Measurements from ENCODE around the gene RTP5.
"Not testable (repeated sequence)": the region's sequence is repeated elsewhere in the genome, so short reads cannot be mapped to it uniquely, and the experiment has no call there.

RTP5 gene

DNA sequence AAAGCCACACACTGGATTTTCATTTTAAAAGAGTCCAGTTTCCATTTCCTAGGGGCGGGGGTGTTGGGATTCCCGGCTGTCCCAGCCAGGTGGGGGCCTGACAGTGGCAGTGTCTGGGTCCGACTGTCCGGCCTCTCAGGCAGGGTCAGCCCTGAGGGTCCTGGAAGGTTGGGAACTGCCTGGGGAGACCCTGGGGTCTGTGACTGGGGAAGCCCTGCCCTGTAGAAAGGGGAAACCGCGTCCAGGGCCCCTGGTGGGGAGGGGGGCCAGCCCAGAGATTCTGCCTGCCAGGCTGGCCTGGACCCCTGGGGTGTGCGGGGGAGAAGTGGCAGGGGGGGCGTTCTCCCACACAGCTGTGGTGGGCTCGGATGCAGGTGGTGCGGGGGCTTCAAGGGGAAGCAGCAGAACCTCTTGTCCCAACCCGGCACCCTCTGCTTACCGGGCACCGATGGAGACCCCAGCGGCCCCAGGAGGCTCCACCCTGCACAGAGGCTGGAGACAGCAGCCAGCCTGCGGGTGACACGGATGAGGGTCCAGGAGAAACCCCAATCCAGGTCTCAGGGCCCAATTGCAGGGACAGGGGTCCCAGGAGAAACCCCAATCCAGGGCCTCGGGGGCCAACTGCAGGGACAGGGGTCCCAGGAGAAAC, 4.9 kb downstream of the RTP5 start:
- peaks cover 12% of the 10 kb centered on the region for H3K9me3 ChIP-seq (ENCODE audit: control insufficient read depth, low read length)
- H3K36me3 ChIP-seq (ENCODE audit: control insufficient read depth, insufficient read depth, low read length), result no peaks in the 10 kb centered on the region
- no peaks in the 10 kb centered on the region for H3K4me1 ChIP-seq (ENCODE audit: control insufficient read depth, insufficient read depth, low read length, poor library complexity, severe bottlenecking)
- no peak overlapping the region for H3K27ac ChIP-seq (ENCODE audit: low read depth, low read length, severe bottlenecking)
- WGBS, 2 experiments (ENCODE audit: insufficient coverage in 2 of 2), result 96 to 97% methylated on average over 14 to 16 of the region's 17 CpGs
- no peak overlapping the region for H3K4me3 ChIP-seq (ENCODE audit: extremely low read depth, insufficient read depth, low read length, poor library complexity, severe bottlenecking)

GRCh38 chr2:241875754-241876527, 6.4 kb downstream of the RTP5 start:
- H3K27ac ChIP-seq (ENCODE audit: low read depth, low read length, severe bottlenecking); H3K36me3 ChIP-seq (ENCODE audit: control insufficient read depth, insufficient read depth, low read length); H3K4me1 ChIP-seq (ENCODE audit: control insufficient read depth, insufficient read depth, low read length, poor library complexity, severe bottlenecking); H3K4me3 ChIP-seq (ENCODE audit: extremely low read depth, insufficient read depth, low read length, poor library complexity, severe bottlenecking): not testable (repeated sequence)
- peaks cover 12% of the 10 kb centered on the region for H3K9me3 ChIP-seq (ENCODE audit: control insufficient read depth, low read length)
- WGBS, 2 experiments (ENCODE audit: insufficient coverage in 2 of 2), result 86% methylated on average over 5 to 6 of the region's 22 CpGs

DNA sequence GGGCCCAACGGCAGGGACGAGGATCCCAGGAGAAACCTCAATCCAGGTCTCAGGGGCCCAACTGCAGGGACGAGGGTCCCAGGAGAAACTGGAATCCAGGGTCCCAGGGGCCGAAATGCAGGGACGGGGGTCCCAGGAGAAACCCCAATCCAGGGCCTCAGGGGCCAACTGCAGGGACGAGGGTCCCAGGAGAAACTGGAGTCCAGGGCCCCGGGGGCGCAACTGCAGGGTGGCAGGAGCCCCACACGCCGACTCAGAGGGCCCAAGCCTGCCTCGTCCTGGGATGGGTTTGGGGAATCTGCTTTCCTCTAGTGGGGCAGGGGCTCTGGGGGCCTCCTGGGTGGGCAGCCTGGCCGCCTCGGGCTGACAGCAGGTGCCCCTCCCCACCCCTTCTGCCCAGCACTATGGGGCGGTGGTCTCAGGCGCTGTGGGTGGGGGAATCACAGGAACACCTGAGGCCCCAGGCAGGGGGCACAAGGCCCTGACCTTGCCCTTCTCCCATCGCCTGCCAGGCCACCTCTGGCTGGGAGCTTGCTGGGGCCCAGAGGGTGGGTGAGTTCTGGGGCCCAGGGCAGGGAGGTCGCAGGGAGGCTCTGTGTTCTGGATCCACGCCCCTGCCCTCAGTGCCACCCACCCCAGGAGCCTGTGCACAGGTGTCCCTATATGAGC, 7.1 kb downstream of the RTP5 start:
- no peaks in the 10 kb centered on the region for H3K36me3 ChIP-seq (ENCODE audit: control insufficient read depth, insufficient read depth, low read length)
- 81 to 85% methylated on average over 12 to 15 of the region's 18 CpGs for WGBS, 2 experiments (ENCODE audit: insufficient coverage in 2 of 2)
- H3K27ac ChIP-seq (ENCODE audit: low read depth, low read length, severe bottlenecking), result no peak overlapping the region
- no peak overlapping the region for H3K4me3 ChIP-seq (ENCODE audit: extremely low read depth, insufficient read depth, low read length, poor library complexity, severe bottlenecking)
- H3K4me1 ChIP-seq (ENCODE audit: control insufficient read depth, insufficient read depth, low read length, poor library complexity, severe bottlenecking), result peaks cover 3% of the 10 kb centered on the region
- peaks cover 12% of the 10 kb centered on the region for H3K9me3 ChIP-seq (ENCODE audit: control insufficient read depth, low read length)

DNA sequence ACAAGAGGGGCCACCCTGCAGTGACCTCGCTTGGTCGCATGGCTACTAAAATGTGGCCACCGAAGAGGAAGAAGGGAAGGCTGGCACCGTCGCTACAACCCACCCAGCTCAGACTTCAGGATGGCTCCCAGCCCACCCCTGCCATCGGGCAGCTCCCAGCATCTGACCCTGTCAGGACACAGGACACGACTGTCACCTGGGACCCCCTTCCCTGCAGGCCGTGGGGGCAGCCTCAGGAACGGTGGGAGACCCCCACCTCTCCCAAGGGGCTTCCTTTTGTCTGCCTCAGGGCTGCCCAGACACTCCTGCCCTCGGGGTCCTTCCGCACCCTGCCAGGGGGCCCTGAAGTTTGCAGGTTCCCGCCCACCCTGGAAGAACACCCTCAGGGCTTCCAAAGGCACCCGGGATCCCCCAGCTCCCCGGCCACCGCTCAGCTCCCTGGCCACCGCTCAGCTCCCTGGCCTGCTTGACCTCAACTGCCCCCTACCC, 7.7 kb downstream of the RTP5 start:
- 73 to 75% methylated on average over 7 to 13 of the region's 16 CpGs for WGBS, 2 experiments (ENCODE audit: insufficient coverage in 2 of 2)
- H3K4me3 ChIP-seq (ENCODE audit: extremely low read depth, insufficient read depth, low read length, poor library complexity, severe bottlenecking), result no peak overlapping the region
- H3K27ac ChIP-seq (ENCODE audit: low read depth, low read length, severe bottlenecking), result no peak overlapping the region
- H3K9me3 ChIP-seq (ENCODE audit: control insufficient read depth, low read length), result peaks cover 12% of the 10 kb centered on the region
- peaks cover 3% of the 10 kb centered on the region for H3K4me1 ChIP-seq (ENCODE audit: control insufficient read depth, insufficient read depth, low read length, poor library complexity, severe bottlenecking)
- no peaks in the 10 kb centered on the region for H3K36me3 ChIP-seq (ENCODE audit: control insufficient read depth, insufficient read depth, low read length)

- Histone ChIP-seq H3K36me3 (ENCODE audit: control insufficient read depth, insufficient read depth, low read length) (no peaks in the 10 kb centered on the region), H3K4me1 (ENCODE audit: control insufficient read depth, insufficient read depth, low read length, poor library complexity, severe bottlenecking) (peaks cover 3% of the 10 kb centered on the region), H3K9me3 (ENCODE audit: control insufficient read depth, low read length) (peaks cover 12% of the 10 kb centered on the region), H3K27ac (ENCODE audit: low read depth, low read length, severe bottlenecking) (no peak overlapping the region), H3K4me3 (ENCODE audit: extremely low read depth, insufficient read depth, low read length, poor library complexity, severe bottlenecking) (no peak overlapping the region)
- 61 to 74% methylated on average over 10 to 15 of the region's 27 CpGs for WGBS, 2 experiments (ENCODE audit: insufficient coverage in 2 of 2)
Observed at GRCh38 chr2:241877989-241878970, 8.8 kb downstream of the RTP5 start.

DNA sequence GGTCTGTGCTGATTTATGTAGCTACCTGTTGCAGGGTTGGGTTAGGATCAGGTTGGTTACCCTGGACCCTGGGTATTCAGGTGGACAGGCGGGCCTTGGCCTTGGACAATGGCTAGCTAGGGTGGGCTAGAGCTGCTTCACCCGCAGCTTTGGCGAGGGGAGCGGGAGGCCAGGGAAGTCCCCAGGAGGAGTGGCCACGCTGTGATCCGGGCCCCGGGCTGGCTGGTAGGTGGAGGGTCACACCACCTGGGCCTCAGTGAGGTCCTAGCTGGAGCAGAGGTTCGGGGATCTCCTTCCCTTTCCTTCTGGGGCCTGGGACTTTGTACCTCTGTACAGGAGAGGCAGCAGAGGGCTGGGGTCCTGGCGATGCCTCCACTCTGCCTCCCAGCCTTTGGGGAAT, 9.8 kb downstream of the RTP5 start:
- WGBS, 2 experiments (ENCODE audit: insufficient coverage in 2 of 2), result 87 to 90% methylated on average over 8 to 9 of the region's 9 CpGs
- Histone ChIP-seq H3K4me3 (ENCODE audit: extremely low read depth, insufficient read depth, low read length, poor library complexity, severe bottlenecking) (no peak overlapping the region), H3K36me3 (ENCODE audit: control insufficient read depth, insufficient read depth, low read length) (no peaks in the 10 kb centered on the region), H3K27ac (ENCODE audit: low read depth, low read length, severe bottlenecking) (no peak overlapping the region), H3K4me1 (ENCODE audit: control insufficient read depth, insufficient read depth, low read length, poor library complexity, severe bottlenecking) (peaks cover 3% of the 10 kb centered on the region), H3K9me3 (ENCODE audit: control insufficient read depth, low read length) (peaks cover 5% of the 10 kb centered on the region)

- Histone ChIP-seq H3K27ac (ENCODE audit: low read depth, low read length, severe bottlenecking) (no peak overlapping the region), H3K4me1 (ENCODE audit: control insufficient read depth, insufficient read depth, low read length, poor library complexity, severe bottlenecking) (peaks cover 3% of the 10 kb centered on the region), H3K9me3 (ENCODE audit: control insufficient read depth, low read length) (no peaks in the 10 kb centered on the region), H3K4me3 (ENCODE audit: extremely low read depth, insufficient read depth, low read length, poor library complexity, severe bottlenecking) (peak overlapping the region; percentile 49), H3K36me3 (ENCODE audit: control insufficient read depth, insufficient read depth, low read length) (no peaks in the 10 kb centered on the region)
- WGBS, 2 experiments (ENCODE audit: insufficient coverage in 2 of 2), result 89 to 91% methylated on average over 11 to 14 of the region's 16 CpGs
Observed at GRCh38 chr2:241880311-241881073, 11.0 kb downstream of the RTP5 start.

DNA sequence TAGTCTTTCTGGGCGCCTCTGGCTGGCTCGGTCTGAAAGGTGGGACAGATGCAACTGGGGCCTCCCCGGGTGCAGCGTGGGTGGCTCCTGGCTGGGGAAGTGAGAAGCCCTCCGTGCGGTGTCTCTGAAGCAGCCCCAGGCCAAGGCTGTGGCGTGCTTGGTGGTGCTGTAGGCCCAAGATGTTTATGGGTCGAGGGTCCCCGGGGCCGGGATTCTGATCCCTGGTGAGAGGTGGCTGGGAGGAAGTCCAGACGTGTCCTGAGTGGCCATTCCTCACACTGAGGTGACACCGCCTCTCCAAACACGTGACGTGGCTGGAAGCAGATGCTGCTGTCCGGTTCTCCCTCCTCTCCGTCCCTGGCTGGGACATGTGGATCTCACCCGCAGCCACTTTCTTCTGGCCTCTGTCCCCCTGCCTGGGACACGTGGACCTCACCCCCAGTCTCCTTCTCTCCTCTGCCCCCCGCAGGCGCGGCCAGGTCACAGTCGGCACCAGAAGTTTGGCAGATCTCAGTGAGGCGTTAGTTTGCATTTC, 12.6 kb downstream of the RTP5 start:
- Histone ChIP-seq H3K4me1 (ENCODE audit: control insufficient read depth, insufficient read depth, low read length, poor library complexity, severe bottlenecking) (peaks cover 3% of the 10 kb centered on the region), H3K4me3 (ENCODE audit: extremely low read depth, insufficient read depth, low read length, poor library complexity, severe bottlenecking) (no peak overlapping the region), H3K9me3 (ENCODE audit: control insufficient read depth, low read length) (no peaks in the 10 kb centered on the region), H3K36me3 (ENCODE audit: control insufficient read depth, insufficient read depth, low read length) (no peaks in the 10 kb centered on the region), H3K27ac (ENCODE audit: low read depth, low read length, severe bottlenecking) (no peak overlapping the region)
- WGBS, 2 experiments (ENCODE audit: insufficient coverage in 2 of 2), result 65 to 71% methylated on average over 16 to 23 of the region's 23 CpGs

GRCh38 chr2:241884951-241885290, 15.4 kb downstream of the RTP5 start:
- no peak overlapping the region for H3K27ac ChIP-seq (ENCODE audit: low read depth, low read length, severe bottlenecking)
- H3K4me1 ChIP-seq (ENCODE audit: control insufficient read depth, insufficient read depth, low read length, poor library complexity, severe bottlenecking), result peaks cover 3% of the 10 kb centered on the region
- H3K9me3 ChIP-seq (ENCODE audit: control insufficient read depth, low read length), result no peaks in the 10 kb centered on the region
- no peaks in the 10 kb centered on the region for H3K36me3 ChIP-seq (ENCODE audit: control insufficient read depth, insufficient read depth, low read length)
- 85 to 94% methylated on average over 4 to 6 of the region's 8 CpGs for WGBS, 2 experiments (ENCODE audit: insufficient coverage in 2 of 2)
- no peak overlapping the region for H3K4me3 ChIP-seq (ENCODE audit: extremely low read depth, insufficient read depth, low read length, poor library complexity, severe bottlenecking)
